DND-41 (cell line): Measurements from ENCODE around the gene CILP.
"Not testable (repeated sequence)": the region's sequence is repeated elsewhere in the genome, so short reads cannot be mapped to it uniquely, and the experiment has no call there.

ENCODE experiments used
- ATAC-seq: fragments of 200-7000 bp; cut with Tn5 transposase; 3 replicates; pipeline ENCODE4 v1.9.1; 2021; ENCODE audit warnings: low read depth; ENCODE audit not compliant: insufficient read depth
- DNase-seq: peaks from one replicate; pipeline ENCODE4 v3.0.0-alpha.2; 2020
- H2AFZ ChIP-seq: 2 replicates; pipeline ENCODE4 v1.6.0; 2012; ENCODE audit warnings: low read depth, low read length
- H3K27ac ChIP-seq: 2 replicates; pipeline ENCODE4 v1.5.1; 2012; ENCODE audit warnings: low read length, inconsistent platforms
- H3K27me3 ChIP-seq: fragments of 200-600 bp; sonication (generic); 2 replicates; pipeline ENCODE4 v1.6.0; 2012; ENCODE audit warnings: low read length, mild to moderate bottlenecking, inconsistent platforms; ENCODE audit not compliant: insufficient read depth, poor library complexity
- H3K36me3 ChIP-seq: 2 replicates; pipeline ENCODE4 v1.5.1; 2012; ENCODE audit warnings: low read length, inconsistent platforms; ENCODE audit not compliant: insufficient read depth
- H3K4me1 ChIP-seq: 2 replicates; pipeline ENCODE4 v1.5.1; 2012; ENCODE audit warnings: mild to moderate bottlenecking, low read length; ENCODE audit not compliant: insufficient read depth
- H3K4me2 ChIP-seq: 2 replicates; pipeline ENCODE4 v1.6.0; 2012; ENCODE audit warnings: mild to moderate bottlenecking, moderate library complexity, low read length, inconsistent platforms; ENCODE audit not compliant: insufficient read depth
- H3K4me3 ChIP-seq, 2 experiments: fragments of 200-600 bp in 1 of 2; shearing (Covaris generic) in 1 of 2; 2 replicates each; pipeline ENCODE4 v1.5.1; 2012 to 2016; ENCODE audit warnings: inconsistent platforms in 2 of 2, low read length in 2 of 2, mild to moderate bottlenecking in 2 of 2, low read depth in 1 of 2, moderate library complexity in 1 of 2
- H3K79me2 ChIP-seq: 2 replicates; pipeline ENCODE4 v1.6.0; 2012; ENCODE audit warnings: low read length, inconsistent platforms; ENCODE audit not compliant: insufficient read depth
- H3K9ac ChIP-seq: 2 replicates; pipeline ENCODE4 v1.6.0; 2012; ENCODE audit warnings: low read depth, mild to moderate bottlenecking, inconsistent platforms, low read length, moderate library complexity
- H3K9me3 ChIP-seq: 2 replicates; pipeline ENCODE4 v1.5.1; 2012; ENCODE audit warnings: low read length, moderate library complexity, mild to moderate bottlenecking, inconsistent platforms; ENCODE audit not compliant: insufficient read depth, severe bottlenecking
- H4K20me1 ChIP-seq: 2 replicates; pipeline ENCODE4 v1.6.0; 2012; ENCODE audit warnings: low read length; ENCODE audit not compliant: insufficient read depth
- EZH2 ChIP-seq: IDR thresholded peaks from 3 replicates; pipeline ENCODE4 v1.6.1; 2012; ENCODE audit warnings: borderline replicate concordance, low read depth, mild to moderate bottlenecking, moderate library complexity, low read length, inconsistent platforms; ENCODE audit not compliant: severe bottlenecking
- TF ChIP-seq, protein P1 (sequence below): IDR thresholded peaks from 2 replicates; pipeline ENCODE4 v1.5.1; 2012; ENCODE audit warnings: borderline replicate concordance, low read length, moderate library complexity, mild to moderate bottlenecking; ENCODE audit not compliant: poor library complexity, severe bottlenecking; ENCODE audit errors: extremely low read depth

Gene CILP

DNA sequence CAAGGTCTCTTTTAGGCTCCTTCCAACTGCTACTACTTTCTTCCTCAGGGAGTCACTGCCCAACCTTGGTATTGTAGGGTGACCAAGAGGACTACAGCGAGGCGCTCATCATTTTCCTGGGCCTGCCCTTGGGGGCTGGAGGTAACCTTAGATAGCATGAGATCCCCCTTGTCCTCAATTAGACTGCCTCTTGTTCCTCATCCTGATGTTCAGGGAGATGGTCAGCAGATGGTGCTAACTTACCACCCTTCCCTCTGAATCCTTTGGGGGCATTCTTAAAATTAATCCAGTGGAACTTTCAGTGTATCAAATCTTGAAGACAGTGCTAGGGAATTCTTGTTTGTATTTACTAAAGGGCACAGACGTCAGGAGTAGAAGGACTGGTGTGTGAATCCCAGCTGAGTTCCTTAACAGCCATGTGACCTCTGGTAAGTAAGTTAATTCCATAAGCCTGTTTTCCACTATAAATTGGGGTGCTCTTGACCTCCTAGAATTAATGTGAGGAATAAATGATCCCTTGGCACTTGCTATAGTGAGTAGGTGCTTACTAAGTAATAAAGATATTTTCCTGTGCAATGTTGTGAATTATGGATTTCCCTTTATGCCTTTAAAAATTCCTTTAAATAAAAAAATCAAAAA, 22.1 kb downstream of the CILP start:
- no peak for TF ChIP-seq EZH2
- TF ChIP-seq, protein P1, sequence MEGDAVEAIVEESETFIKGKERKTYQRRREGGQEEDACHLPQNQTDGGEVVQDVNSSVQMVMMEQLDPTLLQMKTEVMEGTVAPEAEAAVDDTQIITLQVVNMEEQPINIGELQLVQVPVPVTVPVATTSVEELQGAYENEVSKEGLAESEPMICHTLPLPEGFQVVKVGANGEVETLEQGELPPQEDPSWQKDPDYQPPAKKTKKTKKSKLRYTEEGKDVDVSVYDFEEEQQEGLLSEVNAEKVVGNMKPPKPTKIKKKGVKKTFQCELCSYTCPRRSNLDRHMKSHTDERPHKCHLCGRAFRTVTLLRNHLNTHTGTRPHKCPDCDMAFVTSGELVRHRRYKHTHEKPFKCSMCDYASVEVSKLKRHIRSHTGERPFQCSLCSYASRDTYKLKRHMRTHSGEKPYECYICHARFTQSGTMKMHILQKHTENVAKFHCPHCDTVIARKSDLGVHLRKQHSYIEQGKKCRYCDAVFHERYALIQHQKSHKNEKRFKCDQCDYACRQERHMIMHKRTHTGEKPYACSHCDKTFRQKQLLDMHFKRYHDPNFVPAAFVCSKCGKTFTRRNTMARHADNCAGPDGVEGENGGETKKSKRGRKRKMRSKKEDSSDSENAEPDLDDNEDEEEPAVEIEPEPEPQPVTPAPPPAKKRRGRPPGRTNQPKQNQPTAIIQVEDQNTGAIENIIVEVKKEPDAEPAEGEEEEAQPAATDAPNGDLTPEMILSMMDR, result peak; percentile 67
- no peaks in the 10 kb centered on the region for H4K20me1 ChIP-seq
- H3K79me2 ChIP-seq, result peaks cover 9% of the 10 kb centered on the region
- DNase-seq (peak; percentile 31), ATAC-seq (no peak)
- no peaks in the 10 kb centered on the region for H3K27me3 ChIP-seq
- H3K36me3 ChIP-seq, result peaks cover 3% of the 10 kb centered on the region; the same call in 1 of the 2 replicates
- no peaks in the 10 kb centered on the region for H3K9me3 ChIP-seq
- no peak overlapping the region for H3K4me3 ChIP-seq
- no peak overlapping the region for H3K4me2 ChIP-seq
- H3K4me1 ChIP-seq, result peaks cover 8% of the 10 kb centered on the region
- H2AFZ ChIP-seq, result no peak overlapping the region
- H3K27ac ChIP-seq, result no peak overlapping the region
- no peak overlapping the region for H3K9ac ChIP-seq

DNA sequence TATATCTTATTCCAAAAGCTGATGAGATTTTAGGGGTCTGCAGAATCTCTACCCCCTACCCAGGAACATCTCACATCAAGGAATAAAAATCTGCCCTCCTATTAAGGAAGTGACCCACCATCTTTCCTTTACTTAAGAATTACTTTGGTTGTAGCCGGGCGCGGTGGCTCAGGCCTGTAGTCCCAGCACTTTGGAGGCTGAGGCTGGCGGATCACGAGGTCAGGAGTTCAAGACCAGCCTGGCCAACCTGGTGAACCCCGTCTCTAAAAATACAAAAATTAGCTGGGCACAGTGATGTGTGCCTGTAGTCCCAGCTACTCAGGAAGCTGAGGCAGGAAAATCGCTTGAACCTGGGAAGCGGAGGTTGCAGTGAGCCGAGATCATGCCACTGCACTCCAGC, 22.8 kb downstream of the CILP start:
- peaks cover 13% of the 10 kb centered on the region for H3K4me1 ChIP-seq
- H3K9ac ChIP-seq, H2AFZ ChIP-seq, H3K27ac ChIP-seq, H3K27me3 ChIP-seq, H3K4me2 ChIP-seq, H3K4me3 ChIP-seq, H3K36me3 ChIP-seq, H4K20me1 ChIP-seq, DNase-seq, H3K9me3 ChIP-seq, ATAC-seq: not testable (repeated sequence)
- peaks cover 16% of the 10 kb centered on the region for H3K79me2 ChIP-seq

DNA sequence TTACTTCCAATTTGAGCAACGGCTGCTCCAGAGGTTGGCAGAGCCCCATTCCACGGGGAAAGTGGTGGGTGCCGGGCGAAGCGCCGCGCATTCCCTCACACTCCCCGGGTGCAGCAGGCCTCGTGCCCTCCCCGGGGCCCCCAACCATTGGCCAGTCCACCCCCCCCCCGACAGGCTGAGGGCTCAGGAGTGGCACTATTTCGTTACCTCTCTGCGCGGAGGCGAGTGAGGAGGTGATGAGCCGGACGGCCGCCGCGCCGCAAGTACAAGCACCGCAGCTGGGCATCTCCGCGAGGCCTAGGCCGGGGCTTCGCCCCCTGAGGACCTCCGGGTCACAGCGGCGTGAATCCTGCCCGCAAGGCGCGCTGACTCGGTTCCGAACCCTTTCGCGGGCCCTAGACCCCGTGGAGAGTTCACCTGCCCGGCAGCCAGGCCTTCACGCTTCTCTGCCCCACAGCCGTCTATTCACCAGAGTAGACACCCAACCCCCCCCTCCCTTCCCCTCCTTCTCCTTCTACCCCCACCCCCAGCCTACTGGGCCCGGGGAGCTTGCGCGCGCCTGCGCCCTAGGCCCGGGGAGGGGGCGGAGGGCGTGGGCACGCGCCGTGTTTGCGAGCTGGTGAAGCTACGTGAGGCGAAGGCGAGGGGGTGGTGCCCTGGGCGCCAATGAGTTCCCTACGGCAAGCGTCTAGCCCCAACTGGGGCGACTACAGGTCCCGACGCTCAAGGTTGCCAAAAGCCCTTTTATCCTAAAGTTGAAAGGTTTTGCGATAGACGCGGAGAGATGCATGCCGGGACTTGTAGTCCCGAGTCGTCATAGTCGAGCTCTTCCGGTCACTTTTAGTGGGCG, 26.2 kb downstream of the CILP start, which contains the start of gene CLPX:
CLPX (minus strand) TSS at position 475 of the 850 bp plus-strand sequence; CDS start at position 286, 189 bp downstream.
- peaks cover 33% of the 10 kb centered on the region for H3K4me1 ChIP-seq
- peak within 1 kb of the TSS; percentile 70 for H3K4me2 ChIP-seq
- TF ChIP-seq, protein P1, result no peak
- no peak for TF ChIP-seq EZH2
- H3K36me3 ChIP-seq, result peaks cover 21% of the 10 kb centered on the region
- ATAC-seq, result peak; percentile 91
- peak within 1 kb of the TSS; percentile 88 for H3K27ac ChIP-seq
- peak; percentile 94 for DNase-seq
- H4K20me1 ChIP-seq, result no peaks in the 10 kb centered on the region; the same call in 1 of the 2 replicates
- peak within 1 kb of the TSS; percentile 97 for H2AFZ ChIP-seq
- H3K79me2 ChIP-seq, result peaks cover 50% of the 10 kb centered on the region
- H3K27me3 ChIP-seq, result no peaks in the 10 kb centered on the region
- H3K9me3 ChIP-seq, result no peaks in the 10 kb centered on the region
- H3K4me3 ChIP-seq, result peak within 1 kb of the TSS; percentile 99
- H3K9ac ChIP-seq, result peak within 1 kb of the TSS; percentile 96
